ENCODE data around the gene ISOC1. TPM values are rescaled to one million over a fixed set of nuclear protein-coding genes. Genes with fewer than 3 reads are reported as not detected.

Gene ISOC1
- total and polyA plus RNA-seq, 8 donors, result 22.7 to 51.6 (median 41.7) TPM

GRCh38 chr5:129135633-129136032 is 41.1 kb downstream of the ISOC1 start:
- Histone ChIP-seq H3K27me3 (no peaks in the 10 kb centered on the region), H3K4me1 (no peaks in the 10 kb centered on the region), H3K4me3 (no peak overlapping the region), H3K27ac (no peak overlapping the region), H3K36me3 (no peaks in the 10 kb centered on the region), H3K9me3 (no peaks in the 10 kb centered on the region)
- intact Hi-C loops (cut with DNase I), result no loop called here
- ATAC-seq, result no peak
- DNase-seq, result no peak
- no peak for TF ChIP-seq CTCF (IDR thresholded peaks at IDR 0.05)

- H3K4me3 ChIP-seq, result no peak overlapping the region
- no peaks in the 10 kb centered on the region for H3K27me3 ChIP-seq
- DNase-seq (no peak), ATAC-seq (no peak)
- TF ChIP-seq CTCF (IDR thresholded peaks at IDR 0.05), result no peak
- H3K4me1 ChIP-seq, result no peaks in the 10 kb centered on the region
- H3K9me3 ChIP-seq, result no peaks in the 10 kb centered on the region
- intact Hi-C loops (cut with DNase I), result no loop called here
- no peak overlapping the region for H3K27ac ChIP-seq
- no peaks in the 10 kb centered on the region for H3K36me3 ChIP-seq
Measured at GRCh38 chr5:129137637-129138036, 43.1 kb downstream of the ISOC1 start.

- H3K27ac ChIP-seq, result no peak overlapping the region
- ATAC-seq, result no peak
Measured at GRCh38 chr5:129141078-129141477, 46.5 kb downstream of the ISOC1 start.

GRCh38 chr5:129141696-129142095 is 47.1 kb downstream of the ISOC1 start:
- no peak overlapping the region for H3K27ac ChIP-seq
- H3K27me3 ChIP-seq, result no peaks in the 10 kb centered on the region
- no peaks in the 10 kb centered on the region for H3K9me3 ChIP-seq
- no peak for TF ChIP-seq CTCF (IDR thresholded peaks at IDR 0.05)
- H3K4me1 ChIP-seq, result no peaks in the 10 kb centered on the region
- DNase-seq, result no peak
- H3K4me3 ChIP-seq, result no peak overlapping the region
- no peaks in the 10 kb centered on the region for H3K36me3 ChIP-seq
- ATAC-seq, result no peak
- intact Hi-C loops (cut with DNase I), result no loop called here

More at GRCh38 chr5:129141078-129141477, 46.5 kb downstream of the ISOC1 start:
- no peak for DNase-seq
- intact Hi-C loops (cut with DNase I), result no loop called here
- no peaks in the 10 kb centered on the region for H3K9me3 ChIP-seq
- H3K27me3 ChIP-seq, result no peaks in the 10 kb centered on the region
- no peak overlapping the region for H3K4me3 ChIP-seq
- H3K4me1 ChIP-seq, result no peaks in the 10 kb centered on the region
- TF ChIP-seq CTCF (IDR thresholded peaks at IDR 0.05), result no peak
- H3K36me3 ChIP-seq, result no peaks in the 10 kb centered on the region

GRCh38 chr5:129155876-129156275 is 61.3 kb downstream of the ISOC1 start:
- Histone ChIP-seq H3K9me3 (peaks cover 0 to 17% of the 10 kb centered on the region in 2 donors), H3K4me3 (no peak overlapping the region), H3K27me3 (no peaks in the 10 kb centered on the region), H3K36me3 (no peaks in the 10 kb centered on the region), H3K27ac (no peak overlapping the region), H3K4me1 (no peaks in the 10 kb centered on the region)
- no peak for TF ChIP-seq CTCF (IDR thresholded peaks at IDR 0.05)
- intact Hi-C loops (cut with DNase I), result no loop called here
- ATAC-seq (no peak), DNase-seq (no peak)

All from left lung (tissue), 10 donors.